Measurements from ENCODE around the gene BDKRB2. TPM values are rescaled to one million over a fixed set of nuclear protein-coding genes. Genes with fewer than 3 reads are reported as not detected.

Gene BDKRB2
- polyA plus RNA-seq, 1 experiment: 182 TPM

GRCh38 chr14:96284430-96284829, 79.8 kb downstream of the BDKRB2 start:
- no peak for TF ChIP-seq CTCF (IDR thresholded peaks at IDR 0.05; ENCODE audit: low read depth, low read length)
- ChIA-PET POLR2A (no interaction called here), CTCF (interaction anchor here (0.6 to 2.8 kb wide), 3 partner anchors 8 to 184 kb away, joined by 3 to 30 read pairs (median 20); no protein-coding TSS in a partner anchor)
- no peak for DNase-seq (ENCODE audit: low read depth, low spot score)
- Histone ChIP-seq H3K27ac (ENCODE audit: low read depth, low read length) (no peak overlapping the region), H3K27me3 (ENCODE audit: control insufficient read depth, insufficient read depth, low read length) (no peaks in the 10 kb centered on the region), H3K4me3 (ENCODE audit: low read depth, low read length) (no peak overlapping the region), H3K9me3 (ENCODE audit: control insufficient read depth, insufficient read depth, low read length) (no peaks in the 10 kb centered on the region; the same call in 1 of the 2 replicates)

- DNase-seq (ENCODE audit: low read depth, low spot score): no peak
- Histone ChIP-seq H3K27me3 (ENCODE audit: control insufficient read depth, insufficient read depth, low read length) (no peaks in the 10 kb centered on the region), H3K27ac (ENCODE audit: low read depth, low read length) (no peak overlapping the region), H3K4me3 (ENCODE audit: low read depth, low read length) (peak overlapping the region; percentile 5), H3K9me3 (ENCODE audit: control insufficient read depth, insufficient read depth, low read length) (no peaks in the 10 kb centered on the region)
- no peak for TF ChIP-seq CTCF (IDR thresholded peaks at IDR 0.05; ENCODE audit: low read depth, low read length)
- CTCF ChIA-PET: interaction anchor here (0.6 to 3.4 kb wide), 11 partner anchors 9 to 291 kb away, joined by 3 to 30 read pairs (median 5); no protein-coding TSS in a partner anchor
- POLR2A ChIA-PET: no interaction called here
These were observed 81.0 kb downstream of the BDKRB2 start for GRCh38 chr14:96285667-96286066.

GRCh38 chr14:96286251-96286650, 81.6 kb downstream of the BDKRB2 start:
- no peak for DNase-seq (ENCODE audit: low read depth, low spot score)
- Histone ChIP-seq H3K27me3 (ENCODE audit: control insufficient read depth, insufficient read depth, low read length) (no peaks in the 10 kb centered on the region), H3K27ac (ENCODE audit: low read depth, low read length) (no peak overlapping the region), H3K4me3 (ENCODE audit: low read depth, low read length) (no peak overlapping the region), H3K9me3 (ENCODE audit: control insufficient read depth, insufficient read depth, low read length) (no peaks in the 10 kb centered on the region)
- no peak for TF ChIP-seq CTCF (IDR thresholded peaks at IDR 0.05; ENCODE audit: low read depth, low read length)
- ChIA-PET POLR2A (no interaction called here), CTCF (interaction anchor here (0.9 to 3.4 kb wide), 9 partner anchors 10 to 292 kb away, joined by 3 to 30 read pairs (median 7); no protein-coding TSS in a partner anchor)

- no peak for TF ChIP-seq CTCF (IDR thresholded peaks at IDR 0.05; ENCODE audit: low read depth, low read length)
- POLR2A ChIA-PET: no interaction called here
- CTCF ChIA-PET: interaction anchor here (1.1 to 3.4 kb wide), 3 partner anchors 9 to 187 kb away, joined by 3 to 30 read pairs (median 7); no protein-coding TSS in a partner anchor
- no peak for DNase-seq (ENCODE audit: low read depth, low spot score)
- Histone ChIP-seq H3K27me3 (ENCODE audit: control insufficient read depth, insufficient read depth, low read length) (no peaks in the 10 kb centered on the region), H3K9me3 (ENCODE audit: control insufficient read depth, insufficient read depth, low read length) (no peaks in the 10 kb centered on the region), H3K4me3 (ENCODE audit: low read depth, low read length) (no peak overlapping the region), H3K27ac (ENCODE audit: low read depth, low read length) (no peak overlapping the region)
These were observed 83.2 kb downstream of the BDKRB2 start for GRCh38 chr14:96287856-96288255.

Small RNAs within 50 kb of the gene (small RNA-seq; reads per million reads assigned to genes)
- gene CKS1BP1 (ENCODE audit: insufficient read length, low read depth): not detected

Other genes starting within 250 kb of the BDKRB2 start
- gene C14orf132, start 165.5 kb upstream of the BDKRB2 start, polyA plus RNA-seq (2011; rRNA removed): 42.0 and 47.7 TPM in 2 replicates
- gene BDKRB1, start 51.4 kb downstream of the BDKRB2 start, polyA plus RNA-seq (2011; rRNA removed): 160 and 215 TPM in 2 replicates
- 18.7 and 22.1 TPM in 2 replicates for gene ATG2B, start 158.5 kb downstream of the BDKRB2 start, polyA plus RNA-seq (2011; rRNA removed)
- 28.0 and 37.9 TPM in 2 replicates for gene GSKIP, start 158.7 kb downstream of the BDKRB2 start, polyA plus RNA-seq (2011; rRNA removed)
- gene AK7, start 187.3 kb downstream of the BDKRB2 start, polyA plus RNA-seq (2011; rRNA removed): 0.29 and 0.55 TPM in 2 replicates

Measured in AG04450 (cell line).